Inflammatory macrophage (primary cell): Measurements from ENCODE around the gene AGAP1.

Experiments used
- DNase-seq, 2 donors: peaks; one replicate each; pipeline ENCODE4 v3.0.0-alpha.2; 2020 to 2022

Gene AGAP1

DNA sequence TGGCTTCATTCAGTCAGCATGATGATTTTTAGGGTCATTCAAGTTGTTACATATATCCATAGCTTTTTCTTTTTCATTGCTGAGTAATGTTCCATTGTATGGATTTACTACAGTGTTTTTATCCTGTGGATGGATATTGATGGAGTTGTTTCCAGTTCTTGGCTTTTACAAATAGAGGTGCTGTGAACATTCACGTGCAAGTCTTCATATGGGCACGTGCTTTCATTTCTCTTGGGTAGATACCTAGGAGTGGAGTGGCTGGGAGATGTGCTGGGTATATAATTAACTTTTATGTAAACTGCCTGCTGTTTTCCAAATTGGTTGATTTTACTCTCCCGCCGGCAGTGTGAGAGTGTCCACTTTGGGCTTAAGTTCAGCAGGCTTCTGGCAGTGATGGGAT is 16.5 kb downstream of the AGAP1 start:
- DNase-seq, result no peak

DNA sequence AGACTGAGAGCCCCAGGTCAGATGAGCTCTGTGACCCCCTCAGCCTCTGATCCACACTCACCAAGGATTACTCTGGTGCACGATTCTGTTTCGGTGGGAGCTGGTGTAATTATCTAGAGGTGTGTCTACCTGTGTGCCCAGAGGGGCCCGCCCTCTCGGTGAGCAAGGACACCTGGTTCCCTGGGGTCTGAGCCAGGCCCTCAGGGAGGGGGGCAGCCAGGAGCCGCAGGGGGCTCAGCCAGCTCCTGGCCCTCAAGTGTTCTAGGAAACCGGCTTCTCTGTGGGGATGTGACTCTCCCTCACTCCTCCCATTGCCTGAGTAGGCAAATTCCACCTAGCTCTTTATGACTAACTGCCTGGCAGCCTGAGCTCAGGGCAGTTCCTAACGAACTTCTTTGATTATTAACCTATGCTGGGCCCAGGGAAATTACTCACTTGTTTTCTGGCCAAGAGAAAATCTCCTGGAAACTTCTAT is 17.4 kb downstream of the AGAP1 start:
- no peak for DNase-seq

DNA sequence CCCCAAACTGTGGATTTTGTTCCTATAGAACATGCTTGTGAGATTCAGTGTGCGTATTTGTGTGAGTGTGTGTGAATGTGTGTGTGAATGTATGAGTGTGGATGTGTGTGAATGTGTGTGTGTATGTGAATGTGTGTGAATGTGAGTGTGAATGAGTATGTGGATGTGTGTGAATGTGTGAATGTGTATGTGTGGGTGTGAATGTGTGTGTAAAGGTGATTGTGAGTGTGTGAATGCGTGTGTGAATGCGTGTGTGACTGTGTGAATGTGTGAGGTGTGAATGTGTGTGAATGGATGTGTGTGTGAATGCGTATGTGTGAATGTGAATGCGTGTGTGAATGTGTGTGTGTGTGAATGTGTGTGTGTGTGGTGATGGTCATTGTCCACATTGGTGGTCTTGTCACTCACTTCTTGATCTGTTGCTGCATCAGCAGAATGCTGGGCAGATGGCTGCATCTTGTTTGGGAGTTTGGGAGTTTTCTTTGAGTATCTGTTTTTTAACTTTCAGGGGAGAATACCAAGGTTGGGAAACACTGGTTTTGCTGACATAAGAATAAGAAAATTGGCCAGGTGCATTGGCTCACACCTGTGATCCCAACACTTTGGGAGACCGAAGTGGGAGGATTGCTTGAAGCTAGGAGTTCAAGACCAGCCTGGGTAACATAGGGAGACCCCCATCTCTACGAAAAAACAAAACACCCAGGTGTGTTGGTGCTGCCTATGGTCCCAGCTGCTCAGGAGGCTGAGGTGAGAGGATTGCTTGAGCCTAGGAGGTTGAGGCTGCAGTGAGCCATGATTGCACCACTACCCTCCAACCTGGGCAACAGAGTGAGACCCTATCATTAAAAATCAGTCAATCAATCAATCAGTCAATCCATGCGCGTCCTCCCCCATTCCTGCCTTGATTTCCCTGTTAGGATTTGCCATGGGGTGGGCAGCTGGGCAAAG is 18.2 kb downstream of the AGAP1 start:
- DNase-seq, result no peak

DNA sequence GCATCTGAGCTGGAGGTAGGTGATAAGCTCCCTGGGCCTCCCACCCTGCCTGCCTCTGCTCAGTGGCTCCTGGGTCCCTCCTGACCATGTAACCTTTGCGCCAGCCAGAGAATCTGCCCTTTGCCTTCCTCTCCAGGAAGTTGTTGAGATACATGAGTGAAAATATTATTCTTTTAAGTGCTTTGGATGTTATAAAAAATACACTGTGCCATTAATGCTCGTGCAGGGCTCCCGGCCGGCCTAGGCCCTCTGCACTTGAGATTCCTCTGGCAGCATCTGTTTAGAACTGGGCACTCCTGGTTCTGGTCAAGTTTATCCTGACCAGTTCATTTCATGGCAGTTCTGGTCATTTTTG is 18.8 kb downstream of the AGAP1 start:
- no peak for DNase-seq

DNA sequence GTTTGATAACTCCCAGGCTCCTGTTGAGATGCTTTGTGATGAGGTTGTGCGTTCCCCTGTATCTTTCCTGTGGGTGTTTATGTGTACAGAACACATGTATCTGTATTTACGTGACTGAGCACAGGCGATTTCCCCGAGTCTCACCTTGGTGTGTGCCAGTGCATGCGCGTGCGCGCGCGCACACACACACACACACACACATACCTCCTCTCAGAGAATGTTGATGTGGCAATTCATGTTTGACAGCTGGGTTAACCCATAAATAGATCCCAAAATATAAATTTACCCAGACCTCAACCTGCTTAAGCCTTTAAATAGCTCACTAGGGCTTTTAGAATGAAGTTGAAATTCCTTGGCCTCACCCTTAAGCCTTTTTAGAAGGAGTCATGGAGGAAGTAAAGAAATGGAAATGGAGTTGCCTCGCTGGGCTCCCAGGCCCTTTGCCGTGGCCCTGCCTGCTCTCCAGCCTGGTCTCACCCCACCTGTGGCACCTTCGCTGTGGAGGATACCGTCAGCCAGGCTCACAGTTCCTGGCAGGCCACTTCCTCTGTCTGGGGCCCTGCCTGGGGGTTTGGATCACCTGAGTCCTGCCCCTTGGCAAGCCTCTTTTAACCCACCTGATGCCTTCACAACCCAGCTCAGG is 20.3 kb downstream of the AGAP1 start:
- DNase-seq, result no peak

DNA sequence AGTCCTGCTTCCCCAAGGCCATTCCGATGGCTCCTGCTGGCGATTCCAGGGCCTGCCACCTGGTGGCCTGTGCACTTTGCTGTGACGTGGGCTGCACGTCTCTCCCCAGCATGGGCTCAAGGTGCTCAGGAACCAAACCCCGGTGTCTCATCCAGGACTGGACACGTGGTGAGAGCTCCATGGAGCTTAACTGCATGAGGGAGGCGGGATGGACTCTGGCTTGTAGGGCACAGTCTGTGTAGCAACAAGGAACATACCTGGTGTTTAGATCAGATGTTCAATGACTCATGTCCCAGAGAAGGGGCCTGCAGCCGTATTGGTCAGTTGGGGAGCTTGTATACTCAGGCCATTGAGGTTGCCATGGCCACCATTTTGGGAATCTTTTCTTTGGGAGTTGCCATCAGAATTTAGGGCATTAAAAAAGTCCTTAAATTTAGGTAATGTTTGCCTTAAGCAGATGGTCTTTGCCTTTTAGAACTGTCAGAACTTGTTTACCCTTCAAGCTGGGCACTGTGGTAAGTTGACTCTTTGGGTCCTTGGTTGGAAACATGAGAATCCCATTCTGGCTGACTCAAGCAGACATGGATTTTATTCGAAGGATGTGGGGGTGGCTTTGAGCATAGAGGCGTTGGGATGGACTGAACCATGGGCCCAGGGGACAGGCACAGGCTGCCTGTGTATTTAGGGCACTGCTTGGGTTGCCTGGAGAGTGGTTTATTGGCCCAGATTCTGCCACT is 21.0 kb downstream of the AGAP1 start:
- DNase-seq, result no peak

DNA sequence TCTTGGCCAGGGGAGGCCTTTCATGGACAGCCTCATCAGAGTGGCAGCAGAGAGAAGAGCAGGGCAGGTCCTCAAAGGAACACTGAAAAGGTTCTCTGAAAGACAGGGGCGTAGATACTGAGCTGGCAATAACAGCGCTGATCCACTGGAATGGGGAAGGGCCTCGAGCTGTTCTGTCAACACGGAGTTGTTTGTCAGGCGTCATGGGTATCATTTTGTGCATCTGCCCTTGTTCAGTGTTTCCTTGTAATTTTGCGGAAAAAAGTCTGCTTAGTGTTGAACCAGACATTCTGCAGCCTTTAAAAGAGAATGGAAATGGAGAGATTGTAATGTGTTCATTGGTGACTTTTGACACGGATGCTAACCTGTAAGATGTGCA is 21.5 kb downstream of the AGAP1 start:
- no peak for DNase-seq

DNA sequence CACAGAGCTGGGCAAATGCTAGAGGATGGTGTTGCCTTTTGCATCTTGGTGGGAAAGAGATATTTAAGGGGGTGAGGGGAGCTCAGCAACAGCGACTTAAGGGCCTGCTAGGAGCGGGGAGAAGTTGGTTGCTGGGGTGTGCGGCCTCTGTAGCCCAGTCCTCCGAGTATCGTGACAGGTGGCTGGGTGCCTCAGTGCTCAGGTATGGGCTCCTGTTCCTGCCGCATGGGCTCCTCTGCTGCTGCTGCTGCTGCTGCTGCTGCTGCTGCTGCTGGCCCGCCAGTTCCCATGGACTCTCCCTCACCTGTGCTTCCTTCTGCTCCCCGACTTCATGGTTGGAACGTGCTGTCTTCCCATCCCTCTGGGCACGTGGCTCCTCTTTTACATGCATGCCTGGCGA is 22.0 kb downstream of the AGAP1 start:
- DNase-seq, result no peak

DNA sequence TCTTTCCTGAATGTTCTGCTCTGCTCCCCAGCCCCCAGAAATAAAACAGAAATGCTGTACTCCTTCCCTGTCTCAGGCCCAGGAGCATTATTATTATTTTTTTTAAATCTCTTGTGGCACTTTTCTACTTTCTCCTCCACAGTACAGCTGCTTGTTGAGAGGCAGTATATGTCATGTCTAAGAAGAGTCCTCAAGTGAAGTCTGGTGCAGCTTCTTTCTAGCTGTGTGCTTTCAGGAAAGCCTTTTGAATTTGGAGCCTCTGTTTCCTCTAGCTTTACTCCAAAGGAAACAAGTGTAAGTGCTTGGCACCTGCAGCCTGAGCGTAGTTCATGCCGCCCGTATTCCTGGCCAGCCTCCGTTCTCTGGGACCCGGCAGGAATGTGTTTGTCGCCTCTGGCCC is 22.4 kb downstream of the AGAP1 start:
- DNase-seq, result no peak

DNA sequence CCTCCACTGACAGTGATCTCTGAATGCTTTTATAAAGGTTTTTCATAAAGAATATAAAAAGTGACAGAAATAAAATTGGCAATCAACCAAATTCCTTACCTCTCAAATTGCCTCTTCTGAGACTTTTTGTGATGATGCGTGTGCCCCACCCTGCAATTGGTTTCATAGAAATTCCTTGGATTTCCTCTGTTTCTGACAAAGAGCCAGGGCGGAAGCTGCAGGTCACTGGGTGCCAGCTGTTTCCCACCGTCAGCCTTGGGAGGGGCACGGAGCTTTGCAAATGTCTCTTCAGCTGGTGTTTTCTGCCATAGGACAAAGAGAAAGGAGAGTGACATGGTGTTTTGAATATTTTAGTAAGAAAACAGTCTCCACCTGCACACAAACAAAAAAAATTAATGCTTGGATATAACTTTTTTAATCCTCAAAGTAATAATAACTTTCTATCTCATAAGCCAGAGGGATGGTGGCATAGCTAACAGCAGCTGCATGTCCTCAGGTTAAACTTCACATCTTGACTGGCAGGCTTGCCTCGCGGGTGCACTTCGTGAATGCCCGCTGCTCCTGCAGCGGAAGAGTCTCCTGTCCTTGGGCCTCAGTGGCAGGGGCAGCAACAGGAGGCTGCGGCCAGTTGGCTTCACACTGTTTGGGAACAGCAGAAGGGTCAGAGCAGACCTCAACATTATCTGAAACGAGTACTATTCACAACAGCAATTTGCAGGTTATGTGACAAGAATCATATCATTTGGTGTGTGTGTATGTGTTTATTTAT is 24.7 kb downstream of the AGAP1 start:
- DNase-seq, result no peak

DNA sequence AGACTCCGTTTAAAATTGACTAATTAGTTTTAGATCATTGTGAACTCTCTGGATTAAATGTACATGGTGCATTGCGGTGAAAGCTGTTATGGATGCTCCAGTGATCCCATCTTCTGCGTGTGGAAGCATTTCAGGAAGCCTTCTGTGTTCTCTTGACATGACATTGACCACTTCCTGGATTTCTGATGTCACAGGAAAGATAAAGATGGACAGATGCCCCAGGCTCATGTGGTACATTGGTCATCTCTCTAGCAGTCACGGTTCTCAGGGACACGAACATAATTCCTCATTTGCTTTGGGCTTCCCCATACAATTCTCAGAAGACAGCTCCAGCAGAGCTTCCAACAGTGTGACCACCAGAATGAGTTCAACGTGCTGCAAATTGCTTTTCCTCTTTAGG is 26.9 kb downstream of the AGAP1 start:
- no peak for DNase-seq

DNA sequence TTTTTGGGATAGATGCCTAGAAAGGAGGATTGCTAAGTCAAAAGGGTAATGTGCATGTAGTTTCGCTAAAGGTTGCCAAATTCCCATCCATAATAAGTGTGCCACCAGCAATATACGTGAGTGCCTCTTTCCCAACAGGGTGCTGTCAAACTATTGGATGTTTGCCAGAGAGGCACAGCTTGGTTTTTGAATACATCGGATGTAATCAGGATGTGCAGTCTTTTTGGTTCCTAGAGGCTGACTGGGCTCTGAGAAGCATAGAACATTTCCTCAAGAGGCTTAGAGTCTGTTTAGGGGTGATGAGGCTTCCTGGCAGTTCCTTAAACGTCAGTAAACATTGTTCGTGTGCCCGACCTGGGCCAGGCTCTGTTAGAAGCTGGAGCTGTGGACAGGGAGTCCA is 28.0 kb downstream of the AGAP1 start:
- no peak for DNase-seq

DNA sequence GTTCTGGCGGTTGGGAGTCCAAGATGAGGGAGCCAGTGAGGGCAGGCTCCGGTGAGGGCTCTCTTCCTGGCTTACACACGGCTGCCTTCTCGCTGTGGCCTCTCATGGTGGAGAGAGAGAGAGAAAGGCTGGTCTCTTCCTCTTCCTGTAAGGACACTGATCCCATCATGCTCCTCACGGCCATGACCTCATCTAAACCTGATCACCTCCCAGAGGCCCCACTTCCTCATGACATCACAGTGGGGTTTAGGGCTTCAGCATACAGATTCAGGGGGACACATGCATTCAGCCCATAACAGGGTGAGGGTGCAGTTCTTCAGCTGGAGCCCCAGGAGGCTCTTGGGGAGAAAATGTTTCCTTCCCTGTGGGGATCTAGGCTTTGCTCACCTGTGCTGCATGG is 29.2 kb downstream of the AGAP1 start:
- DNase-seq, result no peak

DNA sequence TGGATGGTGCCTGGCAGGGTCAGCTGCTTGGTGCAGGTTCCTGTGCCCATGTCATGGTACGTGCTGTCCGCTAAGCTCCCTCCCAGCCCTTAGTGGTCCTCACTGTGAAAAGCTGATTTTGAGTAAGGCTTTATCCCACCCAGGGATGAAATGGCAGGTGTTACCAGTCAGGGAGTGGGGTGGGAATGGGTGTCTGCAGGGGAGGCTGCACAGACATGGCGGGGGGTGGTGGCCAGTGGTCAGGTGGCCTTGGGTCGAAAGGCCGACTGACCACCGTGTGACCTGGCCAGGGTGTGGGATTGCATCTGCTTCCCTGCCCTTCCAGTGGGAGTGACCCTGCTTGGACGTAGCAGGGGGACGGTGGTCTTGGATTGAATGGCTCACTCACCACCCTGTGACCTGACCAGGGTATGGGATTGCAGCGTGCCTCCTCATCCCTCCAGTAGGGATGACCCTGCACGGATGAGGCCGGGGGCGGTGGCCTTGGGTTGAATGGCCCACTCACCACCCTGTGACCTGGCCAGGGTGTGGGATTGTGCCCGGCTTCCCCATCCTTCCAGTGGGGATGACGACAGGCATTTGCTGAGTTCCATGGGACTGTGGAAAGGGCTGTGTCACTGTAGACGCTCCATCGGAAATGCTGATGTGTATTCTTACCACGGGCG is 29.8 kb downstream of the AGAP1 start:
- DNase-seq, result no peak

DNA sequence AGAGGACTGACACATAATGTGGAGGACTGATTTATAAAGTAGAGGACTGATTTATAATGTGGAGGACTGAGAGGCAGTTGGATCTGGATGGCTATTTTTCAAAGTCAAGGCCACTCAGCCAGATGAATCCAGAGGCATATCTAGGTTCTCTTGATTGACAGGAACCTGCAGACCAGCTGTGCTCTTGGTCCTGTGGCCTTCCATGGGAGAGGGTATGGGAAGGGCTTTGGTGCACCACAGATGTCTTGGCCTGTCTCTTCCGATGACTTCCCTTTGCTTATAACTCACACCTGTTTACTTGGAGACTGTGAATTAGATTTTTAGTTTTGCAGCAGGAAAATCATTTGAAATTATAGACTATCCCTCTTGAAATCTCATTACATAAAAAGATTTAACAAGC is 32.3 kb downstream of the AGAP1 start:
- no peak for DNase-seq

DNA sequence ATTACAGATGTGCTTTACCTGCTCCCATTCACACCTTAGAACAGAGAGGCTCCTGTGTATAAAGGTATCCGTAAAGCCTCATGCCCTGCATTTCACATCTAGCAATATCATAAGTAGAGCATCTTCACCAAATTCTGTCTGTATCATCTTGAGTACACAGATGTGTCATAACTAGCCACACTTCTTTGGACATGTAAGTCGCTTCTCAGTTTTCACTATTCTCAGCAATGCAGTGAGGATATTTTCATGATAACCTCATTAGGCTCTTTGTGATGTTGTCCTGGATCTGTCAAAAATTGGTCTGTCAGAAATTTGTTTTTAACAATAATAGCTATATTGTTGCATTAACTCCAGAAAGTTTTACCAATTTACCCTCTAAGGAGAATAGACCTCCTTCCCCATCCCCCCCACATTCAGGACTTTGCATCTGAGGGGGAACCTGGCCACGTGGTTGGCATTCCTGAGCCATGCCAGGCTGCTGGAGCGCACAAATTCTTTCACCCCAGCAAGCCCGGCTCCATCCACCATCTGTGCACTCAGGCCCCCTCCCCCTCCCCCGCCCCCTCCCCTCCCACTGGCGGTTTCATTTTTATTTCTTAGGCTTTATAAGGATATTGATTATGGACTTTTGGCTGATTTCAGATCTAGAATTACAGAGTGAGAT is 34.1 kb downstream of the AGAP1 start:
- DNase-seq, result no peak

DNA sequence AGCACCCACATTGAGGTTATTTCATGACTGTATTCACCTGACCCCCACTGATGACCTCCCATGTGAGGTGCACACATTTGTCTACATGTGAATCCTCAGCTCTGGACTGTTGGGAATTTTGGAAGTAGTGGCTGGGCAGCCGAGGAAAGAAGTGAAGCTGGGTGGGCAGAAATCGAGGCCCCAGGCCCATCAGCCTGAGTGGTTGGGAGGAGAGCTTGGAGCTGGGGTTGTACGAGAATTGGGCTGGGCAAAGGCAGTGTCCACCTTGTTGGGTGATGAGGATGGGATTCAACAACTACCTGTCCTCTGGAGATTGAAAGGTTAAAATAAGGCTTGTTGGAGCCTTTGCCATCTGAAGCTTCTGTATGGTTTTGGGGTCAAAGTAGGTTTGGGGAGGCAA is 35.8 kb downstream of the AGAP1 start:
- no peak for DNase-seq

DNA sequence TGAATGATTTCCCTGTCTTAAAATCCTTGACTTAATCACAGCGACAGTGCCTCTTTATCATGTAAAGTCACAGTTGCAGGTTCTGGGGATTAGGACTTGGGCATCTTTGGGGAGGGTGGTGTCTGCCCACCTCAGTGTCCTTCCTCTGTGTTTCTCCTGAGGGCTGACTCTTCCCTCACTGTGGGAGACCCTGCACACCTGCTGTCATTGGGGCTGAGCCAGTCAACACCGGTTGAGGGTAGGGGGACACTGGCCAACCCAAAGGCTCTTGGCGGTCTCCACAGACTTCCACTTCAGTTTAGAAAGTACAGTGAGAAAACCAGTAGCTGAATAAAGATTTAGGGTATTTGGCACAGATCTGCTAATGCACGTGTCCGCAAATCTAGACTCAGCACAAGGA is 36.9 kb downstream of the AGAP1 start:
- DNase-seq, result no peak

DNA sequence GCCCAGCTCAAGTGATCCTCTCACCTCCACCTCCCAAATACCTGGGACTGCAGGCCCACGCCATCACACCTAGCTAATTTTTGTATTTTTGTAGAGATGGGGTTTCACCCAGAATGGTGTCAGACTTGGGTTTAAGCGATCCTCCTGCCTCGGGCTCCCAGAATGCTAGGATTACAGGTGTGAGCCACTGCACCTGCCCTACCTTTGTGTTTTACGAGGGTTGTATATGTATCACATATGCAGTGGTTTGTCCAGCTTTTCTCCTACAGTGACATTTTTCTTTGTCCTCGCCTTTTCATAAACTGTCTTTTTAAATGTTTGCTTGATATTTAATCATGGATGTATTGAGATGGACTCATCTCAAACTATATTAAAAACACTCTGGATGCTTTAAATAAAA is 38.5 kb downstream of the AGAP1 start:
- DNase-seq, result no peak

DNA sequence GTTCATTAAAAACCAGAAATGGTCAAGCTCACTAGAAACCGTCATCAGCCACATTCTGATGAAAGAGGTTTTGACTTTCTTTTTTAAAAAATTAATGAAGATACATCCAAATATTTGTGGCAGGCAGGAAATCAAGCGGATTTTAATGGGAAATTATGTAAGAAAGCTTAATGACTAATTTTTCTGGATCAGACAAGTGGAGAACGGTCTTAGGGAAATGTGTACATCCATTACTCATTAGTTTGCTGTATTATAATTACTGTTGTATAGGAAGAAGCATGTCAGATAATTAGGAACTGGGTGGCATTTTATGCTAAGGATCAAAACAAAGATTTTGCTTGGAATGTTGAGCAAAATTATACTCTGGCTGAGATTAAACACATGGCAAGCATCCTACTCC is 39.4 kb downstream of the AGAP1 start:
- no peak for DNase-seq

DNA sequence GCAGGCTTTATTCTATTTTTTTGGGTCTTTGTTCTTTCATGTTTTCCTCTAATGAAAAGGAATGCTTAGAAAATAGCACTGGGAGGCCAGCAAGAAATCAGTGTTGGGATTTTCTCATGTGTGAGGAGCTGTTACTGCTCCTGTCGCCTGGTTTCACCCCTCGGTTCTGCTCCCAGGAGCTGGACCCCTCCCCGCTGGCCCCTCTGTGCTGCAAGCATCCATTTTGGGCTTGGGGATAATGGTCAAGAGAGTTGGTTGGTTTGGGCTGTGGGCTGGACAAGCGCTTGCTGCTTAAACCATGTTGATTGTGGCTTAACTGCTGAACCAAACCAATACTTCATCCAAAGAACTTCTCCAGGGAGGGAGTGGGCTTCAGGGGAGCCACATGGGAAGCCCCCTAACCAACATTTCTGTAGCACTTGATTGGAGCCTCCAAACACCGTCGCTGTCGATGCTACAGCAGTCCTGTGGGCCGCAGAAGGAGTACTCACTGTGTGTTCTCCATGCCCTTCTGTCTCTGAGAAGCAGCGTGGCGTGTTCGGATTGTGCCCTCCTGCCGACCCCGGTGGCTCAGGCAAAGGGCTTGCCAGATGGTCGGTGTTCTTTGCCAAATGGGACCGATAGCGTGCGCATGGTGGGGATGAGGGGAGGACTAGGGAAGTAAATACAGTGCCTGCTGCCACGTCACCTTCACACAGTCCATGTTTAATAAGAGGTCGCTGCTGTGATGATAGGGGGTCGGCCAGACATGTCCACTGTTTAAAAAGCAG is 40.0 kb downstream of the AGAP1 start:
- no peak for DNase-seq
